Pulmonary artery endothelial cell (primary cell): ENCODE results near the gene MYO15B. TPM values are rescaled to one million over a fixed set of nuclear protein-coding genes. Genes with fewer than 3 reads are reported as not detected.
"Not testable (repeated sequence)": the region's sequence is repeated elsewhere in the genome, so short reads cannot be mapped to it uniquely, and the experiment has no call there.

Experiments used
- DNase-seq: peaks from one replicate; pipeline ENCODE4 v3.0.0-alpha.2; 2011; ENCODE audit warnings: low read depth, low spot score
- total RNA-seq: library from RNA; depleted of rRNA; stranded (reverse); fragments of >200 nt; gene quantifications from 2 replicates; pipeline ENCODE4 v1.2.3, GENCODE V29; 2014

MYO15B gene
- total RNA-seq, 1 donor from 2014 or later: 1.6 TPM

- not testable (repeated sequence) for DNase-seq
These were observed 50.4 kb downstream of the MYO15B start for GRCh38 chr17:75638039-75638438.

GRCh38 chr17:75638893-75639292 lies 51.3 kb downstream of the MYO15B start:
- no peak for DNase-seq

GRCh38 chr17:75639327-75639726 lies 51.7 kb downstream of the MYO15B start:
- DNase-seq: no peak

DNA sequence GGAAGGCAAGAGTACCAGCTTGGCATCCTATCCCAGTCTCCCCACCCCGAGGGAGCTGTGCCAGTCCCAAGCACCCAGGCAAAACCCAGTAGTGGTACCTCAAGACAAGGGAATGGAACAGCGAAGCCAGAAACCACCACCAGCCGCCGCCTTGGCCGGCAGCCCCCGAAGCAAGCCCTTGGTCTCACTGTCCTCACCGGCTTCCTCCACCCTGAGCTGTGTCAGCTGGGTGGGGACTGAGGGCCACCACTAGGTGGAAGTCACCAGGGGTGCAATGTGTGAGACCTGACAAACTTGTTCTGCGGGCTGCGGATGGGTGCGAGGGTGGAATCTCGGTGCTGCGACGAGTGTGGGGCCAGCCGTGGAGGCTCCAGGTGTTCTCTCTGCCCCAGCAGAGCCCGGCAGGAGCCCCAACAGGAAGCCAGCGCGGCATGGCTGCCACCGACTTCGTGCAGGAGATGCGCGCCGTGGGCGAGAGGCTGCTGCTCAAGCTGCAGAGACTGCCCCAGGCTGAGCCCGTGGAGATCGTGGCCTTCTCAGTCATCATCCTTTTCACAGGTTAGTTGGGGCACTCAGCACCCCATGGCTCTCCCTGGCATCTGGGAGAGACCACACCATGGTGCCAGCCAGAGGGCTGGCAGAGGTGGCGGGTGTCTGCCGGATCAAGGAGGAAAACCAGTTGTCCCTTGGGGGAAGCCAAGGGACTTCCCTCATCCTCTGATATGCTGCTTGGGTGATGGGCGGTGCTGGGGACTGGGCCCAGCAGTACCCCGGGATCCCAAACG lies 52.4 kb downstream of the MYO15B start:
- DNase-seq: no peak

DNA sequence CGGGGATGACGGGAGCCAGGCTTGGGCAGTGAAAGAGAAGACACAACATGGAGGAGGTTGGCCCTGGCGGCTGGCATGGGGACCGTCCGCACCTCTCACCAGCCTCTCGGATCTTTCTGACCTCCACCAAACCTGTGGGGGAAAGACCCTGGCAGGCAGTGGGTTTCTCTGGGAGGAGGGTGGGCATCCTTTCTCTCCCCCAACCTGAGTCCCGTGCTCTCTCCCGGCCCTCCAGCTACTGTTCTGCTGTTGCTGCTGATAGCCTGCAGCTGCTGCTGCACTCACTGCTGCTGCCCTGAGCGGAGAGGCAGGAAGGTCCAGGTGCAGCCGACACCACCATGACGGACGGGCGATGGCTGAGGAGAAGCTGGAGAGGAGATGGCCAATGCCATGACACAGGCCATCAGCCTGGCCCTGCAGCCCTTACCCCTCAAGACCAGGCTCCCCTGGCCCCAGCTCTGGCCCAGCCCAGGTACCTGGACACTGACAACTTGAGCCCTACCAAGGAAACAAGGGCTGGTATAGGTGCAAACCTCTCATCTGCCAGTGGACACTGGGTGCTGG lies 53.0 kb downstream of the MYO15B start:
- no peak for DNase-seq

GRCh38 chr17:75641343-75641742 lies 53.7 kb downstream of the MYO15B start:
- no peak for DNase-seq

DNA sequence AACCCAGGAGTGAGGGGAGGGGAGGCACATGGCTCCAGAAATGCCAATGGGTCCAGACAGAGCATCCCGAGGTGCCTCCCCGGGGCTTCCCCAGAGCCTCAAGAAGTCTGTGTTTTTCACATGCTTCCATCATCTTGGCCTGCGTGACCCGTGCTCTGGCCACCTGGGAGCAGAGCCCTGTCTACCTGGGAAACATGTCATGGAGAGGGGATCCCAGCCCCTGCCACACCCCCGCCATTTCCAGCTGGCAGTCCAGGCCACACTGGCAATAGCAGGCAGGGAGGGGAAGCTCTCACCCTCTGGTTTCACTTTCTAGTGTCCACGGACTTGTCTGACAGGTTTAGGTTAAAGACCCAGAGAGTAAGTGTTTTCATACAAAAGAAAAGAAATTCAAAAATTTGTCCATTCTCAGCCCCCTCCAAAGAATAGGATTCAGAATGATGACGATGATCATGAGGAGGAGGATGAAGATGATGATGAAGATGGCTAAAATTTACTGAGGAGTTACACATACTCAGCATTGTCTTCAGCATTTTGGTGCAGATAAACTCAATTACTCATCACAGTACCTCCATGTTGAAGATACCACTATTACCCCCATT lies 54.7 kb downstream of the MYO15B start:
- no peak for DNase-seq

DNA sequence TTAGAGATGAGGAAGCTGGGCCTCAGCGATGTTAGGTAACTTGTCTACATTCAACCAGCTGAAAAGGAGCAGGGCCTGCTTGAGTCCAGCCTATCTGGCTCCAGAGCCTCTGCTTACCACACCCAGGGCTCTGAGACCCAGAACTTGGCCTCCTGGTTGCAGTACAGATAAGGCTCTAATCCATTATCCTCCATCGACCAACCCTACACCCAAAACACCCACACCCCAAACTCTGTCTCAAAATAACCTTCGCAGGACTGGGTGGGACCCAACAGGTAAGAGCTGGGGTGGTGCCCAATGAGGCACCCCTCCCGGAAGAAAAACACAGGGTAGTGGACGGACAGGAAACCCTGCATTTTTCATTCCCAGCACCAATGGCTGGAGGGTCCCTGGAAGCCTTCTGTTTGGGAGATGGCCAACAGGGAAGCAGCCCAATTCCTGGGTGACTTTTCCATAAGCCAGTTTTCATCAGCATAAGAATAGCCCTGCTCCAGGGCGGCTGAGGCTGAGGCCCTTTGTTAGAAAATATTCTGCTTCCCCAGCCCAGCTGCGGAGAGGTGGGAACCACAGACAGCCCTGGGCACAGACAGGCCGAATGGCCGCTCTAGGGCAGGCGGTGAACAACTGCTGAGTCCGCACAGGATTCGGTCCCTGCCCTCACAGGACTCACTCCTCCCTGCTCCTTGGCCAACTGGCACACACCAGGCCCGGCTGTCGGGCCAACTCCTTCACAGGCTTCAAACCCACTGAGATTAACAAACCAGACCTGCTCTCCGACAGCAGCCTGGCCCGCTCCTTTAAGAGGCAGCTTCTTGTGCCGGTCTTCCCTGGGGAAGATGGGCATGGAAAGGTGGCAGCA lies 55.4 kb downstream of the MYO15B start:
- no peak for DNase-seq

- DNase-seq: no peak
These were observed 56.0 kb downstream of the MYO15B start for GRCh38 chr17:75643643-75644017.

- DNase-seq: peak; percentile 26
These were observed 57.9 kb downstream of the MYO15B start for GRCh38 chr17:75645501-75645888.

- DNase-seq: peak; percentile 46
These were observed 58.5 kb downstream of the MYO15B start for GRCh38 chr17:75645889-75646637.

DNA sequence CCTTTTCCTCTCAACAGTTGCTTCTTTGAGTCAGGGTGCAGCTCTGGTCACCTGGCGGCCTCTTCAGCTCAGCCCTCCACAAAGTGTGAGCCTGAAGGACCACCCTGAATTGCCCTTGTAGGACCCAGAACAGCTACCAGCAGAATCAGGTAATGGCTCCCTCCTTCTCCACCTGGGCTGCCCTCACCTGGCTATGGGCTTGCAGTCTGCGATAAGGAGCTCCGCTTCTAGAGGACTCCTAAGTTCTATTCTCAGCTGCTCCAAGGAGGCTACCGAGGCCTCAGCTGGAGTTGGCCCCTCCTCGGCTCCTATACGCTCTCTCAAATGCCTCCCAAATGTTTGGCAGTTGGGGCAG lies 59.0 kb downstream of the MYO15B start:
- DNase-seq: no peak

GRCh38 chr17:75647061-75647460 lies 59.5 kb downstream of the MYO15B start:
- DNase-seq: no peak

DNA sequence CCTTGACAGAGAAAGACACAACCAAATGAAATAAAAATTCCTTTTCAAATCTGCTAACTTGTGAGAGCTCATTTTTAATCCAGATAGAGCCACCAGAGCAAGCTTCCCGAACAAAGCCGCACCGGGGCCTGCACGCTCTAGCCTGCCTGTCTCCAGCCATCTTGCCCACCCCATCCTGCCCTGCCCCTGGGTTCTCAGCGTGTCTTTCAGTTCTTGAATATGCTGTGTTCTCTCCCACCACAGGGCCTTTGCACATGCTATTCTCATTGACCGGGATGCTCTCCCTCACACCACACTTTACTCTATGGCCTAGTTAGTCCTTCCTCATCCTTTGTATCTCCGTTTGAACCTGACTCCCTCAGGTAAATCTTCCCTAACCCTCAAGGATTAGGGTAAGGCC lies 60.3 kb downstream of the MYO15B start:
- DNase-seq: no peak

DNA sequence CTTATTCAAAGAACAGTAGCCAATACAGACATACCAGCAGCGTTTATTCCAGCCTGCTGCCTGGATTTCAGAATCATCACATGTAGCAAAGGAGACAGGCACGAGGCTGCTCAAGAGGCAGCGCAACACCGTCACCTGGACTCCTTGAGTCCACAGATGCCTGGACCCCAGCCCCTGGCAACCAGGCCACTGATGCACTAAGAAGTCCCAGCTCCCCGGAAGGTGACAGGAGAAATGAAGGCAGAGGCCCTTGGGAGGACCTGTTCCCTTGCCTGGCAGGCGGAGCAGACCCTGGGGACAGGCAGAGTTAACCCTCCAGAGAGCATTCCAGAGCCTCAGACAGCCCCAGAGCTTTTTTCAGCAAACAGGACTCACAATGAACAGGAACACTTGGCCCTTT lies 62.1 kb downstream of the MYO15B start:
- no peak for DNase-seq

DNA sequence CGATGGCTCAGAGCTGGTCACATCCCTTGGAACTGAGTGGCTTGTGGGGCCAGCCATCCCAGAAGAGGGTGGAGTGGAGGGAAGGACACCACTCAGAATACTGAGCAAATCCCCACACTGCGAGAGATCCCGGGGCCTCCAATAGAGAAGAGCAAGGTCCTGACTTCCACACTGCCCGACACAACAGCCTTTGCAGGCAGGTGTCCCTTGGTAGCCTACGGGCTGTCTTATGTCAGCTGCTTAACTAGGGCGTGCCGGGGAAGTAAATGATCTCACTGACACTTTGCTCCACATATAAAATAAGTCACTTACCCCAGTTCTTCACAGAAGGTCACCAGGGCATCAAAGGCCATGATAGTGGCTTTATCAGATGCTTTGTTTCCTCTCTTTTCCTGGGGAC lies 63.3 kb downstream of the MYO15B start:
- no peak for DNase-seq

GRCh38 chr17:75652341-75652740 lies 64.7 kb downstream of the MYO15B start:
- no peak for DNase-seq

- DNase-seq: no peak
These were observed 65.4 kb downstream of the MYO15B start for GRCh38 chr17:75652934-75653549.

DNA sequence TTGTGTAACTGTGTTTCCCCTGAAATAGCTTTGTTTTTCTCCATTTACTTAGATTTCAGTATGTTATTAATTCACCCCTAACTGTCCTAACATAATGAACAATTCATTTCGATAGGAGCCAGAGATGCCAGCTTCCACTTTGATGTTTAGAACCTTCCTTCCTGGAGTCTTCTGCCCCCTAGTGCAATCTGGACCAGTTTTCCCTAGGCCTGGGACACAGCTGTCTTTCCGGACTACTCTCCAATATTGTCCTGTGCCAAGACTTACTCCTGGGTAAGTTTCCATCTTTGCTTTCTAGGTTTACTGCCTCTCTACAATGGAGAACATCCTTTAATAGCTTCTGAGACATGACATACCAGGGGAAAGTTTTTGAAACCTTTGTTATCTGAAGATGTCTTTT lies 66.6 kb downstream of the MYO15B start:
- no peak for DNase-seq

DNA sequence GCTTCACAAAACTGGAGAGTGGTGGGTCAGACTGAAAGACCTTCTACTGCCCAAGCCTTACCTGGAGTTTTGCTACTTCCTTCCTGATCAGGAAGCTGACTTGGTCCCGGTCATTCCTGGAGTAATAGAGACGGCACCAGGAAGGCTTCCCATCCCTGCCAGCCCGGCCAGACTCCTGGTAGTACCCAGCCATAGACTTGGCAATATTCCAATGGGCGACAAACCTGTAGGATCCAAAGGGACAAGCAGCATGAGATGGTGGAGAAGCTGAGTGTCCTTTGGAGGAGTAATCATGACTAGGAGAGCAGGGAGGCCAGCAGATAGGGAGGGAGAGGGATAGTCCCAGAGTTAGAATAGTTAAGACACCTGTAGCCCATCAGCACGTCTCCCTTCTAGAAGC lies 70.6 kb downstream of the MYO15B start:
- no peak for DNase-seq

DNA sequence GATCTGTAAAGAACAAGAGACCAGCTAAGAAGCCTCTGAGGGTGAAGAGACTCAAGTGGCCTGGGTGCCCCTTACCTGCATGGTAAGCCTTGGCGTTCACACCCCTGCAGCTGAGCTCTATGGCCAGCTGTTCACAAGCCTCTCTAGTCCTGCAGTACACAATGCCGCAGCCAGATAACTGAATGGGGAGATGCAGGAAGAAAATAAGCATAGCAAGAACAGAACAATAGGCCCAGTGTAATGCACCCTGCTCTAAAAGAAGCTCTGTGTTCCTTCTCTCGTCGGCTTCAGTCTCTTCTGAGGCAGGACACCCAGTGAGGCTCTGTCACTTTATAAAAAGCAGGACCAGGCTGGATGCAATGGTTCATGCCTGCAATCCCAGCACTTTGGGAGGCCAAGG lies 73.9 kb downstream of the MYO15B start:
- DNase-seq: no peak
